Panc1 (cell line): ENCODE data around the gene PCBP2.

Experiments used
- POLR2AphosphoS5 ChIP-seq: IDR thresholded peaks from 2 replicates; pipeline ENCODE4 v1.6.1; 2012; ENCODE audit warnings: mild to moderate bottlenecking, low read depth, low read length, moderate library complexity
- TF ChIP-seq, protein P1 (sequence below): fragments of 450-650 bp; IDR thresholded peaks from 2 replicates; pipeline ENCODE4 v1.5.1; 2017; ENCODE audit warnings: mild to moderate bottlenecking

DNA sequence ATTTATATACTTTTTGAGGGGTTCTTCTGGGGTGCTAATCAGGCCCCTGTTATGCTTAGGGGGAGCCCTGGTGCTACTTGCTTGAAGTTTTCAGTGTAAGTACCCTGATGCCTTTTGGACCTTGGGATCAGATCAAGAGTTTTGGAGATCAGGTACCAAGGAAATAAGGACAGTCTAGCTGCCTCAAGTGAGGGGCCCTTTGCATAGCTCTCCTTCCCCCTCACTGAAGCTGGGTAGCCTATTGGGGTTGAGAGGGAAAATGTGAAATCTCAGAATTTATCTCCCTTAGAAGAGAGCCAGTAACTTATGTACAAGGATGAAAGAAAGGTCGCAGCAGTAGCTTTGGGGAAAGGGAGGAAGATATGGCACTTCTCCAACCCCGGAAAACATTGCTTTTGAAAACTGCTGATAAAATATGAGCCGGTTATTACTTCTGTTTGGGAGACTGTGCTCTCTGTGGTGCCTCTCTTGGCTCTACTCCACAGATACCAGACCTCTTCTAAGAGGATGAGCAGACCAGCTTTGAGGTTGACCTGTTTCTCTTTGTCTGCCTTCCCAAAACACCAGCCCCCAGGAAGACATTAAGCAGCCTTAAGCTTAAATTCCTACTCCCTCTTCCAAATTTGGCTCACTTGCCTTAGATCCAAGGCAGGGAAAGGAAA is 37.0 kb upstream of the PCBP2 start:
- TF ChIP-seq, protein P1, sequence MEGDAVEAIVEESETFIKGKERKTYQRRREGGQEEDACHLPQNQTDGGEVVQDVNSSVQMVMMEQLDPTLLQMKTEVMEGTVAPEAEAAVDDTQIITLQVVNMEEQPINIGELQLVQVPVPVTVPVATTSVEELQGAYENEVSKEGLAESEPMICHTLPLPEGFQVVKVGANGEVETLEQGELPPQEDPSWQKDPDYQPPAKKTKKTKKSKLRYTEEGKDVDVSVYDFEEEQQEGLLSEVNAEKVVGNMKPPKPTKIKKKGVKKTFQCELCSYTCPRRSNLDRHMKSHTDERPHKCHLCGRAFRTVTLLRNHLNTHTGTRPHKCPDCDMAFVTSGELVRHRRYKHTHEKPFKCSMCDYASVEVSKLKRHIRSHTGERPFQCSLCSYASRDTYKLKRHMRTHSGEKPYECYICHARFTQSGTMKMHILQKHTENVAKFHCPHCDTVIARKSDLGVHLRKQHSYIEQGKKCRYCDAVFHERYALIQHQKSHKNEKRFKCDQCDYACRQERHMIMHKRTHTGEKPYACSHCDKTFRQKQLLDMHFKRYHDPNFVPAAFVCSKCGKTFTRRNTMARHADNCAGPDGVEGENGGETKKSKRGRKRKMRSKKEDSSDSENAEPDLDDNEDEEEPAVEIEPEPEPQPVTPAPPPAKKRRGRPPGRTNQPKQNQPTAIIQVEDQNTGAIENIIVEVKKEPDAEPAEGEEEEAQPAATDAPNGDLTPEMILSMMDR, result no peak
- TF ChIP-seq POLR2AphosphoS5, result no peak
